ENCODE results near the gene RNF220.

- TF ChIP-seq CTCF (IDR thresholded peaks at IDR 0.05): no peak
- no peak for TF ChIP-seq POLR2A (IDR thresholded peaks at IDR 0.05)
Measured at GRCh38 chr1:44460107-44460882, 55.2 kb downstream of the RNF220 start.
